ENCODE measurements around the gene UBE2J2.

- TF ChIP-seq RAD21 (IDR thresholded peaks at IDR 0.05; ENCODE audit: low read depth): no peak
- peak; percentile 58; the same call in 1 of the 2 replicates for TF ChIP-seq EP300 (IDR thresholded peaks at IDR 0.05; ENCODE audit: borderline replicate concordance)
- TF ChIP-seq CEBPB (IDR thresholded peaks at IDR 0.05): no peak
- TF ChIP-seq, protein P1, sequence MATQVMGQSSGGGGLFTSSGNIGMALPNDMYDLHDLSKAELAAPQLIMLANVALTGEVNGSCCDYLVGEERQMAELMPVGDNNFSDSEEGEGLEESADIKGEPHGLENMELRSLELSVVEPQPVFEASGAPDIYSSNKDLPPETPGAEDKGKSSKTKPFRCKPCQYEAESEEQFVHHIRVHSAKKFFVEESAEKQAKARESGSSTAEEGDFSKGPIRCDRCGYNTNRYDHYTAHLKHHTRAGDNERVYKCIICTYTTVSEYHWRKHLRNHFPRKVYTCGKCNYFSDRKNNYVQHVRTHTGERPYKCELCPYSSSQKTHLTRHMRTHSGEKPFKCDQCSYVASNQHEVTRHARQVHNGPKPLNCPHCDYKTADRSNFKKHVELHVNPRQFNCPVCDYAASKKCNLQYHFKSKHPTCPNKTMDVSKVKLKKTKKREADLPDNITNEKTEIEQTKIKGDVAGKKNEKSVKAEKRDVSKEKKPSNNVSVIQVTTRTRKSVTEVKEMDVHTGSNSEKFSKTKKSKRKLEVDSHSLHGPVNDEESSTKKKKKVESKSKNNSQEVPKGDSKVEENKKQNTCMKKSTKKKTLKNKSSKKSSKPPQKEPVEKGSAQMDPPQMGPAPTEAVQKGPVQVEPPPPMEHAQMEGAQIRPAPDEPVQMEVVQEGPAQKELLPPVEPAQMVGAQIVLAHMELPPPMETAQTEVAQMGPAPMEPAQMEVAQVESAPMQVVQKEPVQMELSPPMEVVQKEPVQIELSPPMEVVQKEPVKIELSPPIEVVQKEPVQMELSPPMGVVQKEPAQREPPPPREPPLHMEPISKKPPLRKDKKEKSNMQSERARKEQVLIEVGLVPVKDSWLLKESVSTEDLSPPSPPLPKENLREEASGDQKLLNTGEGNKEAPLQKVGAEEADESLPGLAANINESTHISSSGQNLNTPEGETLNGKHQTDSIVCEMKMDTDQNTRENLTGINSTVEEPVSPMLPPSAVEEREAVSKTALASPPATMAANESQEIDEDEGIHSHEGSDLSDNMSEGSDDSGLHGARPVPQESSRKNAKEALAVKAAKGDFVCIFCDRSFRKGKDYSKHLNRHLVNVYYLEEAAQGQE (IDR thresholded peaks at IDR 0.05; ENCODE audit: low read depth): no peak
These were observed at the start of gene UBE2J2 for GRCh38 chr1:1273512-1274298.
